Lower leg skin (tissue), 3 donors: ENCODE measurements around the gene ECHS1.

ENCODE experiments used
- POLR2A ChIP-seq, 2 donors: fragments of 450-650 bp; IDR thresholded peaks; one replicate each; pipeline ENCODE4 v1.6.1; 2016 to 2017; ENCODE audit warnings: antibody characterized with exemption in 2 of 2, mild to moderate bottlenecking in 1 of 2, moderate library complexity in 1 of 2
- TF ChIP-seq, protein P1 (sequence below), 3 donors: fragments of 450-650 bp; IDR thresholded peaks; one replicate each; pipeline ENCODE4 v1.5.1; 2016; ENCODE audit warnings: antibody characterized with exemption in 3 of 3, mild to moderate bottlenecking in 3 of 3, moderate library complexity in 2 of 3

DNA sequence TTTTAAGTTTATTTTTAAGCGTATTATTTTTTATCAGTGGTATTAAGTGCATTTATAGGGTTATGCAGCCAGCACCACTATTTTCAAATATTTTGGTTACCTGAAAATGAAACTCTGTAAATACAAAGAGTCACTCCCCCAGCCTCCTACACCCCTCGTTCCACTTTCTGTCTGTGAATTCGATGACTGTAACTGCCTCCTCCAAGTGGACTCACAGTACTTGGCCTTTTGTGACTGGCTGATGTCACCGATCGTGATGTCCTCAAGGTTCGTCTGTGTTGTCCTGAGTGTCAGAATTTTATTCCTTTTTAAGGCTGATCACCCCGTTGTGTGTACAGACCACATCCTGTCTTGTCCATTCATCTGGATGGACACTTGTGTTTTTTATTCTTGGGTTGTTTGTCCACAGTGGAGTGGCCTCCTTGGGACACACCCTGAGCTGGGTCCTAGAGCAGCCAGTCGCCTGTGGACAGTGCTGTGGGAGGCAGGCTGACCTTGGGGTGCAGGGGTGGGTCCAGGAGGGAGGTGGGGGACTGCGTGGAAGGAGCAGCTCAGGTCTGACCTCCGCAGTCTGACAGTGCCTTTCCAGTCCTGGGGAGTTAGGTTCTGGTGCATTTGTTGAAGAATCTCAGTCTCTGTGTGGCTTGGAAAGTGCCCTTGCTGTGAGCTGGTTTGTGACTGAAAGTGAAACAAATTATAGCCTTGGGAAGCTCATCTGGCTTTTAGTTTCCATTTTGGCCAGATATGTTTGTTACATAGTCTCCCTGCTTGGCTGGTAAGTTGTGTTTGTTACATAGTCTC is 27.7 kb upstream of the ECHS1 start:
- TF ChIP-seq, protein P1, sequence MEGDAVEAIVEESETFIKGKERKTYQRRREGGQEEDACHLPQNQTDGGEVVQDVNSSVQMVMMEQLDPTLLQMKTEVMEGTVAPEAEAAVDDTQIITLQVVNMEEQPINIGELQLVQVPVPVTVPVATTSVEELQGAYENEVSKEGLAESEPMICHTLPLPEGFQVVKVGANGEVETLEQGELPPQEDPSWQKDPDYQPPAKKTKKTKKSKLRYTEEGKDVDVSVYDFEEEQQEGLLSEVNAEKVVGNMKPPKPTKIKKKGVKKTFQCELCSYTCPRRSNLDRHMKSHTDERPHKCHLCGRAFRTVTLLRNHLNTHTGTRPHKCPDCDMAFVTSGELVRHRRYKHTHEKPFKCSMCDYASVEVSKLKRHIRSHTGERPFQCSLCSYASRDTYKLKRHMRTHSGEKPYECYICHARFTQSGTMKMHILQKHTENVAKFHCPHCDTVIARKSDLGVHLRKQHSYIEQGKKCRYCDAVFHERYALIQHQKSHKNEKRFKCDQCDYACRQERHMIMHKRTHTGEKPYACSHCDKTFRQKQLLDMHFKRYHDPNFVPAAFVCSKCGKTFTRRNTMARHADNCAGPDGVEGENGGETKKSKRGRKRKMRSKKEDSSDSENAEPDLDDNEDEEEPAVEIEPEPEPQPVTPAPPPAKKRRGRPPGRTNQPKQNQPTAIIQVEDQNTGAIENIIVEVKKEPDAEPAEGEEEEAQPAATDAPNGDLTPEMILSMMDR (IDR thresholded peaks at IDR 0.05): no peak
- TF ChIP-seq POLR2A (IDR thresholded peaks at IDR 0.05): no peak
